ENCODE data around the gene SPATA20.

SPATA20 gene

GRCh38 chr17:50547035-50547735 lies at the start of gene SPATA20:
Gene SPATA20, plus strand, starts transcription at chr17:50547174. Its CDS starts 35 bp downstream, at chr17:50547209.
- H3K9ac ChIP-seq = peak within 1 kb of the TSS; percentile 76
- TF ChIP-seq CTCF (conservative IDR thresholded peaks at IDR 0.05; ENCODE audit: low read depth, low read length) = peak; percentile 96
- H3K4me1 ChIP-seq (ENCODE audit: low read depth, poor library complexity, severe bottlenecking) = peaks cover 11% of the 10 kb centered on the region
- H3K4me2 ChIP-seq = peak within 1 kb of the TSS; percentile 75
- no peaks in the 10 kb centered on the region for H4K20me1 ChIP-seq (ENCODE audit: insufficient read depth)
- no peak within 1 kb of the TSS for H3K4me3 ChIP-seq (IDR thresholded peaks at IDR 0.05; ENCODE audit: insufficient read depth, low read depth, low read length)
- H3K27ac ChIP-seq = peak within 1 kb of the TSS; percentile 24; the same call in 1 of the 2 replicates
- H2AFZ ChIP-seq (ENCODE audit: low read depth) = peak within 1 kb of the TSS; percentile 51
- no peaks in the 10 kb centered on the region for H3K36me3 ChIP-seq (ENCODE audit: insufficient read depth)
- H3K27me3 ChIP-seq (ENCODE audit: insufficient read depth, low read depth) = peaks cover 3% of the 10 kb centered on the region; the same call in 1 of the 2 replicates
- no peaks in the 10 kb centered on the region for H3K79me2 ChIP-seq (ENCODE audit: insufficient read depth, low read depth)

DNA sequence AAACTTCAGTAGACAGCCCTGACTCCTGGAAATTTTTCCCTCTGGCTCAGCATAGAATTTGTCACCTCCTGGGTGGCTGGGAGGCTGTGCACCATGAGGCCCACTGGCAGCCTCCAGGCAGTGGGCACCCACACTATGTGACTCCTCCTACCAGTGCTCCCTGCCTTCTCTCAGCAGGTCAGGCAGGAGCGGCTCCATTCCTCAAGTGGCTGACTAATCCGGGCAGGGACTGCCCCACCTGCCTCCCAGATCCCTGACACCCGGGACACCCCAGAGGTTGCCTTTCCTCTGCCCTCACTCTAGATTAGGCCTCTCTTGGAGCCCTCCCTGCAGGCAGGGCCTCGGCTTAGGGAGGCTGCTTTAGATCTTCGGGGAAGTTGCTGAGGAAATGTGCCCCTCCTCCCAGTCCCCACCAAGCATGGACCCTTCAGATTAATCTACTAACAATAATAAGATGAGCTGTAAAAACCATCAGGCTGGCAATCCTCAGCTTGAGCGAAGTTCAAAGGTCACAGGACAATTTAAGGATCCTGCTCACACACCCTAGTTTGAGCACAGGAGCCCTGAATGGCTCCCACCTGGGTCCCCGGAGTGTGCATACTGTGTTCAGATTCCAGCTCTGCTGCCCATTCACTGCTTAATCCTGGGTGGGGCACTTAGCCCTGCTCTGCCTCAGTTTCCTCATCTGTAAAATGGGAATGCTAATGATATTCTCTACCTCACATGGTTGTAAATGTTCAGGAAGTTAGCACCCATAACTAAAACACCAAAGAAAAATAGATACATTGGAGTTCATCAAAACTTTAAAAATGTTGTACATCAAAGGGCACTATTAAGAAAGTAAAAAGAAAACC lies 48.7 kb upstream of the SPATA20 start:
- Histone ChIP-seq H3K4me3 (IDR thresholded peaks at IDR 0.05; ENCODE audit: insufficient read depth, low read depth, low read length) (no peak overlapping the region), H2AFZ (ENCODE audit: low read depth) (no peak overlapping the region), H3K79me2 (ENCODE audit: insufficient read depth, low read depth) (no peaks in the 10 kb centered on the region), H3K4me2 (no peak overlapping the region), H3K9ac (no peak overlapping the region), H3K27me3 (ENCODE audit: insufficient read depth, low read depth) (no peaks in the 10 kb centered on the region), H3K27ac (no peak overlapping the region), H3K4me1 (ENCODE audit: low read depth, poor library complexity, severe bottlenecking) (peaks cover 9% of the 10 kb centered on the region), H4K20me1 (ENCODE audit: insufficient read depth) (no peaks in the 10 kb centered on the region; the same call in 1 of the 2 replicates), H3K36me3 (ENCODE audit: insufficient read depth) (no peaks in the 10 kb centered on the region)
- no peak for TF ChIP-seq CTCF (conservative IDR thresholded peaks at IDR 0.05; ENCODE audit: low read depth, low read length)

DNA sequence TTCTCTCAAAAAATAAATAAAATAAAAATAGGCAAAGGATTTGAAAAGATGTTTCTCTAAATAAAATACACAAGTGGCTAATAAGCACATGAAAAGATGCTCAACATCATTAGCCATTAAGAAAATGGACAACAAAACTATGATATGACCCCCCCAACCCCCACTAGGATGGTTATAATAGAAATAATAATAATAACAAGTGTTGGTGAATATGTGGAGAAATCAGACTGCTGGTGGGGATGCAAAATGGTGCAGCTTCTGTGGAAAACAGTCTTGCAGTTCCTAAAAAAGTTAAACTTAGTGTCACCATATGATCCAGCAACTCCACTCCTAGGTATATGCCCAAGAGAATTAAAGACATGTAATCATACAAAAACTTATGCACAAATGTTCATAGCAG lies 47.7 kb upstream of the SPATA20 start:
- Histone ChIP-seq H4K20me1 (ENCODE audit: insufficient read depth) (no peaks in the 10 kb centered on the region; the same call in 1 of the 2 replicates), H3K9ac (no peak overlapping the region), H3K4me2 (no peak overlapping the region), H3K79me2 (ENCODE audit: insufficient read depth, low read depth) (no peaks in the 10 kb centered on the region), H3K27me3 (ENCODE audit: insufficient read depth, low read depth) (no peaks in the 10 kb centered on the region), H3K36me3 (ENCODE audit: insufficient read depth) (no peaks in the 10 kb centered on the region), H3K27ac (no peak overlapping the region), H3K4me3 (IDR thresholded peaks at IDR 0.05; ENCODE audit: insufficient read depth, low read depth, low read length) (no peak overlapping the region), H2AFZ (ENCODE audit: low read depth) (no peak overlapping the region), H3K4me1 (ENCODE audit: low read depth, poor library complexity, severe bottlenecking) (peaks cover under 1% of the 10 kb centered on the region)
- no peak for TF ChIP-seq CTCF (conservative IDR thresholded peaks at IDR 0.05; ENCODE audit: low read depth, low read length)

- H3K79me2 ChIP-seq (ENCODE audit: insufficient read depth, low read depth) = no peaks in the 10 kb centered on the region
- H3K36me3 ChIP-seq (ENCODE audit: insufficient read depth) = no peaks in the 10 kb centered on the region
- no peak overlapping the region for H3K27ac ChIP-seq
- H3K4me2 ChIP-seq = no peak overlapping the region
- no peaks in the 10 kb centered on the region for H4K20me1 ChIP-seq (ENCODE audit: insufficient read depth)
- no peaks in the 10 kb centered on the region for H3K27me3 ChIP-seq (ENCODE audit: insufficient read depth, low read depth)
- no peak overlapping the region for H3K9ac ChIP-seq
- no peaks in the 10 kb centered on the region for H3K4me1 ChIP-seq (ENCODE audit: low read depth, poor library complexity, severe bottlenecking)
- no peak overlapping the region for H3K4me3 ChIP-seq (IDR thresholded peaks at IDR 0.05; ENCODE audit: insufficient read depth, low read depth, low read length)
- H2AFZ ChIP-seq (ENCODE audit: low read depth) = no peak overlapping the region
- no peak for TF ChIP-seq CTCF (conservative IDR thresholded peaks at IDR 0.05; ENCODE audit: low read depth, low read length)
Observed at GRCh38 chr17:50499721-50500120, 47.3 kb upstream of the SPATA20 start.
